ENCODE data around the gene HIVEP3. TPM values are rescaled to one million over a fixed set of nuclear protein-coding genes. Genes with fewer than 3 reads are reported as not detected.
A peak's percentile ranks its signal among the peaks of the same experiment; 100 is the strongest.

The HIVEP3 gene
- total RNA-seq, 1 donor: 1.2 TPM

DNA sequence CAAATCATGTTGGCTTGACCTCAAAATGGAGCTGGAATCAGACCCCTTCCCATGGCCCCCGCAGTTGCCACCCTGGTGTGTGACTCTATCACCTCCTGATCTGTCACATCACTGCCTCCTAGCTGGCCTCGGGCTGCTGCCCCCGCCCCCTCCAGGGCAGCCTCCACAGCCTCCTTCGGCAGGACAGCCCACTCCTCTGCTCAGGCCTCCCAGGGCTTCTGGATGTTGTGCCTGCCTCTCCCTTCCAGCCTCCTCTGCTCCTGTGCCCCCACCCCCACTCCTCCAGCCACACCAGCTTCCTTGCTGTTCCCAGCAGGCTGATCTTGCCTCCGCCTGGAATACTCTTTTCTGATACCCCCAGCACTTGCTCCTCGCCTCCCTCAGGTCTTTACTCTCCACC lies 299.9 kb downstream of the HIVEP3 start:
- TF ChIP-seq, protein P1, sequence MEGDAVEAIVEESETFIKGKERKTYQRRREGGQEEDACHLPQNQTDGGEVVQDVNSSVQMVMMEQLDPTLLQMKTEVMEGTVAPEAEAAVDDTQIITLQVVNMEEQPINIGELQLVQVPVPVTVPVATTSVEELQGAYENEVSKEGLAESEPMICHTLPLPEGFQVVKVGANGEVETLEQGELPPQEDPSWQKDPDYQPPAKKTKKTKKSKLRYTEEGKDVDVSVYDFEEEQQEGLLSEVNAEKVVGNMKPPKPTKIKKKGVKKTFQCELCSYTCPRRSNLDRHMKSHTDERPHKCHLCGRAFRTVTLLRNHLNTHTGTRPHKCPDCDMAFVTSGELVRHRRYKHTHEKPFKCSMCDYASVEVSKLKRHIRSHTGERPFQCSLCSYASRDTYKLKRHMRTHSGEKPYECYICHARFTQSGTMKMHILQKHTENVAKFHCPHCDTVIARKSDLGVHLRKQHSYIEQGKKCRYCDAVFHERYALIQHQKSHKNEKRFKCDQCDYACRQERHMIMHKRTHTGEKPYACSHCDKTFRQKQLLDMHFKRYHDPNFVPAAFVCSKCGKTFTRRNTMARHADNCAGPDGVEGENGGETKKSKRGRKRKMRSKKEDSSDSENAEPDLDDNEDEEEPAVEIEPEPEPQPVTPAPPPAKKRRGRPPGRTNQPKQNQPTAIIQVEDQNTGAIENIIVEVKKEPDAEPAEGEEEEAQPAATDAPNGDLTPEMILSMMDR (IDR thresholded peaks at IDR 0.05; ENCODE audit: insufficient read depth, low read length): no peak
- H3K4me3 ChIP-seq (ENCODE audit: low read depth, low read length): no peak overlapping the region
- no peak for DNase-seq (ENCODE audit: low read depth)

DNA sequence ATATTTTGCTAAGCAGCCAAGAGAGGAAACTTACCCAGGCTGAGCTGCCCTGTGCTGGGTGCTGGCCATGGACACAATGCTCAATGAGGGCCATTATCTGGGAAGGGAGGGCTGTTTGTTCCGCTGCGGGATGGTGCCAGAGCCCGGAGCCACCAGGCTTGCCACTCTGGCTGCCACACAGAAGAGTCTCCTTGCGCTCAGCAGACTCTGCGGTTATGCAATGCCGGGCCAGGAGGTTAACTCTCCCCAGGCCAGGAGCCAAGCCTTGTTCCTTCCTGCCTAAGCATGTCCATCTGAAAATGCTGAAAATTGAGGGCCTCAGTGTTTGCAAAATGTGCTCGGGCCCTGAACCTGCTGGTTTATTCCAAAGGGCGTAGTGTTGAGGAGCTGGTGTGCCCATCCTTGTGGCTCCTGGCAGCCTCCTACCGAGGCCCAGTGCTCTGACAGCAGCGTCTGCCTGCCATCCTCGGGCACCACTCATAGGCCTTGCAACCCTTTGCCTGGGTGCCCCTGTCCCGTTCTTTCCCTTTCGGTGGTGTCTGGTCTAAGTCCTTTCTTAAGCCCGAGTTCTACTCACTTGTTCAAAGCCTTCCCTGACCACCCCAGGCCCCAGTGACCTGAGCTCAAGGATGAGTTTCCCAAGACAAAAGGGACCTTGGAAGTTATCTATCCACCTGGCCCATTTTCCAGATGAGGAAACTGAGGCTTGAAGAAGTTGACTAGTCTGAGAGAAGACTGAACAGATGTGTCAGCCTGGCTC lies 300.5 kb downstream of the HIVEP3 start:
- no peak overlapping the region for H3K4me3 ChIP-seq (ENCODE audit: low read depth, low read length)
- DNase-seq (ENCODE audit: low read depth): peak; percentile 48
- TF ChIP-seq, protein P1 (IDR thresholded peaks at IDR 0.05; ENCODE audit: insufficient read depth, low read length): no peak

DNA sequence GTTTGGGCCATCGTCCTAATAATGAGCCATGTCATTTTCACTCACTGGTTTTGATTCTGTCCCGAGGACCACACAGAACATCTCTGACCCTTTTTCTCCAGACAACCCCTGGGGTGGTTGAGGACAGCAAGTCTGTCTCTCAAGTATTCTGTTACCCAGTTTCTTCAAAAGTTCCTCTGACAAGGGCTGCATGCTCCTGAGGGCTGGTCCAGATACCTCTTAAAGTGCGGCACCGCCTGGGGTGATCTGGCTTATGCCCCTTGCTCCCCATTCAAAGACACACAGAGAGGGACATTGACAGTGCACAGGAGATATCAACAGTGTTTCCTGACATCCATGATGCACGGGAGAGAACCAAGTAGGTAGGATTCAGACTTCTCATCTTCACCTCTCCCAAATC lies 301.4 kb downstream of the HIVEP3 start:
- no peak for DNase-seq (ENCODE audit: low read depth)
- no peak overlapping the region for H3K4me3 ChIP-seq (ENCODE audit: low read depth, low read length)
- TF ChIP-seq, protein P1 (IDR thresholded peaks at IDR 0.05; ENCODE audit: insufficient read depth, low read length): no peak

DNA sequence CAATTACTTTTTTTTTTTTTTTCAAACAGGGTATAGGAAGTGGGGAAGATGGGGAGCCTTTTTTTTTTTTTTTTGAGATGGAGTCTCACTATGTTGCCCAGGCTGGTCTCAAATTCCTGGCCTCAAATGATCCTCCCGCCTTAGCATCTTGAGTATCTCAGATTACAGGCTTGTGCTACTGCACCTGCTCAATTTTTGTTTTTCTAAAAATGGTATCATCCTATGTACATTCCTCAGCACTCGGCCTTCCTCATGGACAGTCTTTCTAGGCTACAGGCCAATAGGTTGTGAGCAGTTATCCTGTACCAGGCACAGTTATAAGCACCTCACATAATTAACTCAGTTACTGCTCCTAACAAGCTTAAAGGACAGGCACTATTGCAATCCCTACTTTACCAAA lies 302.2 kb downstream of the HIVEP3 start:
- TF ChIP-seq, protein P1 (IDR thresholded peaks at IDR 0.05; ENCODE audit: insufficient read depth, low read length): no peak
- DNase-seq (ENCODE audit: low read depth): no peak

DNA sequence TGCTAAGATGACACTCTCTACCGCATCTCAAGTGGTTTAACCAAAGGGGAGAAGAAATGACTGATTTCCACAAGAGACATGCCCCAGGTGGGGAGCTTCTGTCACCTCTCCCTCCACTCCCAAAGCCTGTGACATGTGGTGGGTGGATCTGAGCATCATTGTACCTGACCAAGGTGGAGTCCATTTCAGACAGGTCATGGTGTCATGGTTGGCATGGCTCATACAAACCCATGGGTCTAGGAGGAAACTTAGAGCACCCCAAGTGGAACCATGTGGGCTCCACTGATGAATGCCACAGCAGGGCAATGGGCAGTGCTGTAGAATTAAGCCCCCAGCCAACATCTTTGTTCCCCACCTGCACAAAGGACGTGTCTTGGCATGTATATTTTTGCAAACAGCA lies 302.7 kb downstream of the HIVEP3 start:
- no peak overlapping the region for H3K4me3 ChIP-seq (ENCODE audit: low read depth, low read length)
- no peak for DNase-seq (ENCODE audit: low read depth)
- TF ChIP-seq, protein P1 (IDR thresholded peaks at IDR 0.05; ENCODE audit: insufficient read depth, low read length): no peak

More for the DNA sequence above, 302.2 kb downstream of the HIVEP3 start:
- H3K4me3 ChIP-seq (ENCODE audit: low read depth, low read length): no peak overlapping the region

DNA sequence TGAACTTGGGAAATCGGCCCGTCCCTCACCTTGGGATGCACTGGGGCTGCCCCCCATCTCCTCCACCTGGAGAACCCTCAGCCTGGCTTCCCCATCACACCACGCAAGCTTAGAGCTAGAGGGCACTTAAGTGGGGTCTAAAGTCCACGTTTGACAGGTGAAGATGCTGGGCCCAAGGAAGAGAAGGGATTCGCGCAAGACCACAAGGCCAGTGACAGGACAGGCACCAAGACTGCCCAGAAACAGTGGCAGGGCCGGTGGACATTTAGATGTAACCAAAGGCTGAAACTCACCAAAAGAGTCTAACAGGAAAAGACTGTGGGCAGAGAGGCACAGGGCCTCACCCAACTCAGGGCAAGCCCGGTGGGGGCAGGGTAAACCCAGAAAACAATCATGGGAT lies 303.4 kb downstream of the HIVEP3 start:
- TF ChIP-seq, protein P1 (IDR thresholded peaks at IDR 0.05; ENCODE audit: insufficient read depth, low read length): no peak
- no peak overlapping the region for H3K4me3 ChIP-seq (ENCODE audit: low read depth, low read length)
- no peak for DNase-seq (ENCODE audit: low read depth)

DNA sequence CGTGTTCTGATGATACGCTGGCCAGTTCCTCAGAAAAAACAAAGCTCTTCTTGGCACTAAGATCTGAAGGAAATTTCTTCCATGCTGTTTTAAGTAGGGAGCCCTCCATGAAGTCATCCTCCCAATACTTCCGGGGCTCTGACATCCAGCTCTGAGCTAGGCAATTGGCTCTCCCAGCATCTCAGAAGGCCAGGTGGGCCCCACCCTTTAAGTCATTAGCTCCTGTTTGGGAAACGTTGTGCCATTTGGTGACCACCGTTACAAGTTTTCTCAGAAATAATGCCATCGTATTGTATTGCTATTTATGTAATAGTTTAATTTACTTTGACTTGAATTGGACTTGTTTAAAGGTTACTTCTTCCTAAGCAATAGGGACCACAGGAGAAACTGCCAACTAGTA lies 303.9 kb downstream of the HIVEP3 start:
- no peak for DNase-seq (ENCODE audit: low read depth)
- TF ChIP-seq, protein P1 (IDR thresholded peaks at IDR 0.05; ENCODE audit: insufficient read depth, low read length): no peak
- no peak overlapping the region for H3K4me3 ChIP-seq (ENCODE audit: low read depth, low read length)

All from fibroblast of the aortic adventitia (primary cell).